PC-9 (cell line): Measurements from ENCODE around the gene LCP1.

Experiments used
- EZH2 ChIP-seq: fragments of 200-600 bp; sonication (generic); IDR thresholded peaks from 2 replicates; pipeline ENCODE4 v1.8.0; 2017; ENCODE audit warnings: antibody characterized with exemption, low read depth
- TF ChIP-seq, protein P1 (sequence below): fragments of 200-600 bp; sonication (generic); conservative IDR thresholded peaks from 2 replicates; pipeline ENCODE4 v1.6.1; 2017; ENCODE audit warnings: mixed run types, antibody characterized with exemption, mild to moderate bottlenecking, moderate library complexity

GRCh38 chr13:46165485-46166223 is 16.3 kb downstream of the LCP1 start:
- TF ChIP-seq, protein P1, sequence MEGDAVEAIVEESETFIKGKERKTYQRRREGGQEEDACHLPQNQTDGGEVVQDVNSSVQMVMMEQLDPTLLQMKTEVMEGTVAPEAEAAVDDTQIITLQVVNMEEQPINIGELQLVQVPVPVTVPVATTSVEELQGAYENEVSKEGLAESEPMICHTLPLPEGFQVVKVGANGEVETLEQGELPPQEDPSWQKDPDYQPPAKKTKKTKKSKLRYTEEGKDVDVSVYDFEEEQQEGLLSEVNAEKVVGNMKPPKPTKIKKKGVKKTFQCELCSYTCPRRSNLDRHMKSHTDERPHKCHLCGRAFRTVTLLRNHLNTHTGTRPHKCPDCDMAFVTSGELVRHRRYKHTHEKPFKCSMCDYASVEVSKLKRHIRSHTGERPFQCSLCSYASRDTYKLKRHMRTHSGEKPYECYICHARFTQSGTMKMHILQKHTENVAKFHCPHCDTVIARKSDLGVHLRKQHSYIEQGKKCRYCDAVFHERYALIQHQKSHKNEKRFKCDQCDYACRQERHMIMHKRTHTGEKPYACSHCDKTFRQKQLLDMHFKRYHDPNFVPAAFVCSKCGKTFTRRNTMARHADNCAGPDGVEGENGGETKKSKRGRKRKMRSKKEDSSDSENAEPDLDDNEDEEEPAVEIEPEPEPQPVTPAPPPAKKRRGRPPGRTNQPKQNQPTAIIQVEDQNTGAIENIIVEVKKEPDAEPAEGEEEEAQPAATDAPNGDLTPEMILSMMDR, result no peak
- TF ChIP-seq EZH2, result no peak
